NCI-H526 (cell line): Measurements from ENCODE around the gene TMEM150B.

Experiments
- DNase-seq, 2 experiments: peaks; one replicate each; lab custom pipeline; 2025; lab: John Stamatoyannopoulos, UW

The TMEM150B gene

DNA sequence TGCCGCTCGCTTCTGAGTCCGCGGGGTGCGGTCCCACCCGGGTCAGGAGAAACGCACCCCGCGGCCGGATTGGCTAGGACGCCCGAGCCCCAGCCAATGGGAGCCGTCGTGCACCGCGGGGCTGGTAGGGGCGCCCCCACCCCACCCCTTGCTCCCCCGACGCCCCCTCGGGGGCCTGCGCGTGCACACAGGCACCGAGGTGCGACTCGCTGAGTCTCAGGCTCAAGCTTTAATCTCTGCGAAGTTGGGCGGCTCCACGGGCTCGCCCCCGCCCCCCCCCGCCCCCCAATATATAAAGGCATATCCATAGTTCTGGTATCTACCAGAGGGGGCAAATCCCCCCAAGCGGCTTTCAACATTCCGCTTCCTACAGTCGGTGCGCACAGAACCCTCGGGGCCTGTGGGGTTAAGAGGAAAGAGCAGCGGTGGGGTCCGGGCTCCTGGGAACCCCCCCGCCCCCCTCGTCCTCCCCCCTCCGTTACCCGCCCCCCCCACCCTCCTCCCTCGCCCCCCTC, 29.6 kb upstream of the TMEM150B start, which contains the start of gene COX6B2:
Gene COX6B2, minus strand, starts transcription at position 22 of the 515 bp plus-strand sequence. CDS start 198 bp downstream, outside the sequence.
- DNase-seq, result no peak

DNA sequence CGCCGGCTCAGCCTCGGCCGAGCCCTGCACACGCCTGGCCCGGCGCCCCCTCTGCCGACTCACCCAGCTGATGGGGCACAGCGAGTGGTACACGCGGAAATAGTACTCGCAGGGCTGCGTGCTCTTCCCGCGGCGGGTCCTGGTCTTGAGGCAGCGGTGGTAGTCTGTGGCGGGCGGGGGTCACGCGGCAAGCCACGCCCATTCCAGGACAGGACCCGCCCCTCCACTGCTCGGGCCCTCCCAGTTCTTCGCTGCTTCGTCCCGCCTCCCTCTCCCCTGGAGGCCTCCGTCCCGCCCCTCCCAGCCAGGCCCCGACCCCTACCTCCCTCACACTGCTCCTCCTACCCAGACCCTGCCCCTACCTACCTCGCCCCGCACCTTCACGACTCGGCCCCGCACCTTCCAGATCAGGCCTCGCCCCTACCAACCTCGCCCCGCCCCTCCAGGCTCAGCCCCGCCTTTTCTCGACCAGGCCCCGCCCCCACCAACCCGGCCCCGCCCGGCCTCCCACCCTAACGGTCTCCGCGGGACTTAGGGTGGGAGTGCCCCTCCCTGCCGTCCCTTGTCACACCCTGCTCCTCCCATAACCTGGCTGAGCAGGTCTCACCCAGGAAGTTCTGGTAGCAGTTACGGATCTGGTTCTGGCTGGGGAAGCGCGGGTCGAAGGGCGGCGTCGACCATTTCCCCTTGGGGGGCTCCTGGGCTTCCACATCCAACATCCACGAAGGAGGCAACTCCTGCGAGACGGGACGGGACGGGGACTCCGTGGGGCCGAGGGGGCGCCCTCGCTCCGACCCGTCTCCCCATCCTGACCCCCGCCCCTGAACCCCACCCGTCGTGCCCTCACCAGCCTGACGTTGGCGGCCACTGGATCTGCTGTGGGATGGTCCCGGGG, 28.9 kb upstream of the TMEM150B start:
- peak in 1 of 2 experiments; percentile 77 for DNase-seq

DNA sequence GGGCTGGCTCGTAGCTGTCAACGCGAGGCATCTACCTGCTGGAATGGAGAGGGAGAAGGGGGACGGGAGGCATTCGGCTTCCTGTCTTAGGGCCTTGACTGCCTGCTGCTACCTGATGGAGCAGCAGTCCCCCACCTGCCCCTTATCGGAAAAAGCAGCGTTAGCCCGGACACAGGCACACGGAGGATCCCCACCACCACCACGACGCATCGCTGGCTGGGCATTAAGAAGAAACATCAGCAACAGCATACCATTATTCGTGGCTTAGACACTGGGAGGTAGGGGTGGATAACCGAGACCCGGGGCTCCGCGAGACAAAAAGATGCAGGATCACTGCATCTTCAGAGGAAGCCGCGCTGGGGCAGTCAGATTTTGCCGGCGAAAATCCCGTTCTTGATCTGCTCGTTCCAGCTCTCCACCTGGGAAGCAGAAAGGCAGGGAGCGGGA, 28.2 kb upstream of the TMEM150B start:
- no peak for DNase-seq

DNA sequence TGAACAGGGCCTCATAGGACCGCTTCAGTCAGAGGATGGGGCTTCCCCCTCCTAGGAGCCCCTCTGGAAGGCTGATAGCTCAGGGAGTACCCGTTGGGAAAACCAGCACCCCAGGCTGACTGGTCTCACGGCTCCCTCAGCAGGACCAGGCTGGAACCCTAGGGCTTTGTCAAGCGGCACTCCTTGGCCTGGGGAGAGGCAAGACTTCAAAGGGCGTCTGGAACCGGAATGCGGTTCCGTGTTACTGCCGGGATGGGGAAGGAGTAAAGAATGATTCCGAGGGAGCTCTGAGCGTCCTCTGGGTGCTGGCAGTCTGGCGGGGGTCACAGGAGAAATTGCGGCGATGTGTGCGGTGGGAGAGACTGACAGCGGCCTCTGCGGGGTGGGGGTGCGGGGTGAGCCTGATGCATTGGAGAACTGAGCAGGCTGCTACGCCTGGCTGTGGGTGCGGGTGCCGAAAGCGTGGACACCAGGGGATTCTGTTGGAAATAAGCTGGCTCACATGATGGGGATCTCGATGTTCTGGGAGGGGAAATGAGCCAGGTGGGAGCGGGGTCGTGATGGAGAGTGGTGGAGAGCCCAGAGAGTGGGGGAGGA, 27.5 kb upstream of the TMEM150B start:
- no peak for DNase-seq

DNA sequence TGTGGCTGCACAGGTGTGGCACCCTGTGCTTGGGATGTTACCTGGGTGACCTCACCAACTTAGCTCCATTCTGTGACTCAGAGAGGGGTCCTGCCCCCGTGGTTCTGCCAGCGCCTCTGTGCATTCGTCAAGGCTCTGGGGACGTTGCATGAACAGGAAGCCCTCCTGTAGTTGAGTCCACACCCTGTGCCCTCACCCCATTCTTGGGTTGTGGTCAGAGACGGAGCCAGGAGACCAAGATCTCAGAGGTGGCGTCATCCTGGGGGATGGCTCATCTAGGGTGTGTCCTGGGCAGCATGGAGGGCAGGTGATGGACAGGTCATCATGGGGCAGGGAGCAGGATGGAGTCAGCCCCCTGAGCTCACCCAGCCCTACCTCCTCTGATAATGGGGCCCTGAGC, 26.9 kb upstream of the TMEM150B start:
- no peak for DNase-seq

DNA sequence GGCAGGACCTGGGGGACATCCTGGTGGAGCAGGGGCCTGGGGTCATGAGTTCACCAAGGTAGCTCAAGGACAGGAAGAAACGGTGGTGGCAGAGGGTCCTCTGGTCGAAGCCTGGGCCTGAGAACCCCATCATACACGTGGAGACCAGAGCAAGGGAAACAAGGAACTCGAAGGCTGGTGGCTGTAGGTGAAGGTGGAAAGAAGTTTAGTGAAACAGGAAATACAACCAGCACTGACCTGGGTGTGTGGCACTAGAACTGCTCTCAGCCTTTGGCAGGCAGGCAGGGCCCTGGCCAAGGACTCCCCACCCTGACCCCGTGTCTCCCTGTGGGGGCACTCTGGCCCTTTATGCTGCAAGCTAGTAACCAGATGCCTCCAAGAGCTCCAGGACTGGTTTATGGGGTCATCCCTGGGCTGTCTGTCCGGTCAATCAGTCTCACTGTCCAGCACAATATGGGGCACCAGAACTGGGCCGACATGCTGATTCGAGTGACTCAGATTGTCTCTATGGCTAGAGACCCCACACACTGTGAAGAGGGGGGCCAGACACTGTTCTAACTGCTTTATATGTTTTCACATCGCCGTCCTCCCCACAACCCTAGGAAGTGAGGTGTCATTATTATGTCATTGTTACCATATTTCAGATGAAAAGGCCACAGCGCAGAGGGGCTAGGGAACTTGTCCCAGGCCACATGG, 25.6 kb upstream of the TMEM150B start:
- DNase-seq, result no peak

DNA sequence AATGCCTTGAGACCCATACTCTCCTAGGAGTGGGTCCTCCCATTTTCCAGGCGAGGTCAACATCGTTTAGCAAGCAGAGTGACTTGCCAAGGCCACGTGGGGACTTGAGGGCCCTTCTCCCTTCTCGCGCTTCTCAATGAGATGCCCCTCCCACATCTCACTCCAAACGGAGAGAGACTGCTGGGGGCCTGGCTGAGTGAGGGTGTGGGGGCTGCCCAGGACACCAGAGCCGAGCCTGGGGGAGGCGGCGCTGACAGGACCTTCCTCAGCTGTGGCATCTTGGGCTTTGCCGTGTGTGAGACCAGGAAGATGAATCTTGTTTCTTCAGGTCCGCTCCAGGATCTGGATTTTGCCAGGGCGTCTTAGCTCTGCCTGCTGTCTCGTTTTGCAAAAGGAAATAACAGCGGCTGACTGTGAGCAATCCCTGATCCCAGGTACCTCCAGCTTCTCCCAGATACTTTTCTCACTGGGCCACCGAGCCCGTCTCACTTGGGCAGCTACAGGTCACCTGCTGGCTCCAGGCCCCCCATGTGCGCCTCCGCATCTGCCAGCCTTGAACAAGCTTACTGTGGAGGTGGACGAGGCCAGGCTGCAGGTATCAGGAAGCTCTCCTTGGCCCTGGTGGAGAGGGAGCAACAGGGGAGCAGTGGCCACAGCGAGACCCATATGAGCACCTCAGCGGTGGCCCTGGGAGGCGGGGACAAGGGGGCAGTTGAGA, 23.3 kb upstream of the TMEM150B start:
- no peak for DNase-seq

DNA sequence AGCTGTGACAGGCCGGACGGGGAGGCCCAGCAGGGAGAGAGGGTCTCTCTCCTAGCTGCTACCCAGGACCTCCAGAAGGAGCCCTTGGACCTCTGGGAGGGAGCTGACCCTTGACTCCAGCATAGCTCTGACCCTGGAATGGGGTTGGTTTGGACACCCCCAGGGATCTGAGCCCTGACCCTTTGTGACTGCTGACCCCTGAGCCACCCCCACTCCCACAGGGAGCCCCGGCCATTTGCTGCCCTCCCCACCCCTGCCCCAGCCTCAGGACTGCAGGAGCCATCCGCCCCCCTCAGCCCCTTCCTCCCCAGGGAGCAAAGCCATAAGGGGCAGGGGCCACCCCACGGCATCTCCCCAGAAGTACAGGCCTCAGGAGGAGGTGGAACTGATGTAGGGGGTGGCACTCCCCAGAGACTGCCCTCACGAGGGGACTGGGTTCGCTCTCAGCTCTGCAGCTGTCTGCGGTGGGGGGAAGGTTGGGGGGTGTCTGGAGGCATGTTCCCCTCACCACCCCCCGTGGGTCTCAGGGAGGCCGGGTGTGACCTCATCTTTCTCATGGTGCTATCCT, 22.4 kb upstream of the TMEM150B start:
- no peak for DNase-seq

DNA sequence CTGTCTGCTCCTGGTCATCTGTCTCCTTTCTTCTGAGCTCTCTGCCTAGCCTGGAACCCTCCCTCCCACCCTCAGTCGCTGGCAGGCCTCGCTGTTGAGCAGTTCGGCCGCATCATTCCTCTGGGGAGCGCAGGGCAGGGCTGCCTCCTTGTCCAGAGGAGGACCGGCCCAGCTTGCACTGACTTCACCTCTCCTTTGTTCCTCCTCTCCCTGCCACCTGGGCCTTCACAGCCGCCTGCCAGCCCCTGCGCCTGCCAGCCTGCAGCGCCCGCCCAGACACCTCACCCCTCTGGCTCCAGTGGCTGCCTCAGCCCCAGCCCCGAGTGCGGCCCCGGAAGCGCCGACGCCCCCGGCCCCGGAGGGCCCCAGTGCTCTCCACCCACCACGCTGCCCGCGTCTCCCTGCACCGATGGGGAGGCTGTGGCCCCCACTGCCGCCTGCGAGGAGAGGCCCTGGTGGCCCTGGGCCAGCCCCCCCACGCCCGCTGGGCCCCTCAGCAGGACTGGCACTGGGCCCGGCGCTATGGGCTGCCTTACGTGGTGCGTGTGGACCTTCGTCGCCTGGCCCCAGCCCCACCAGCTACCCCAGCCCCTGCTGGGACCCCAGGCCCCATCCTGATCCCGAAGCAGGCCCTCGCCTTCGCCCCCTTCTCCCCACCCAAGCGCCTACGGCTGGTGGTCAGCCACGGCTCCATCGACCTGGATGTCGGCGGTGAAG, 21.7 kb upstream of the TMEM150B start:
- DNase-seq, result no peak

DNA sequence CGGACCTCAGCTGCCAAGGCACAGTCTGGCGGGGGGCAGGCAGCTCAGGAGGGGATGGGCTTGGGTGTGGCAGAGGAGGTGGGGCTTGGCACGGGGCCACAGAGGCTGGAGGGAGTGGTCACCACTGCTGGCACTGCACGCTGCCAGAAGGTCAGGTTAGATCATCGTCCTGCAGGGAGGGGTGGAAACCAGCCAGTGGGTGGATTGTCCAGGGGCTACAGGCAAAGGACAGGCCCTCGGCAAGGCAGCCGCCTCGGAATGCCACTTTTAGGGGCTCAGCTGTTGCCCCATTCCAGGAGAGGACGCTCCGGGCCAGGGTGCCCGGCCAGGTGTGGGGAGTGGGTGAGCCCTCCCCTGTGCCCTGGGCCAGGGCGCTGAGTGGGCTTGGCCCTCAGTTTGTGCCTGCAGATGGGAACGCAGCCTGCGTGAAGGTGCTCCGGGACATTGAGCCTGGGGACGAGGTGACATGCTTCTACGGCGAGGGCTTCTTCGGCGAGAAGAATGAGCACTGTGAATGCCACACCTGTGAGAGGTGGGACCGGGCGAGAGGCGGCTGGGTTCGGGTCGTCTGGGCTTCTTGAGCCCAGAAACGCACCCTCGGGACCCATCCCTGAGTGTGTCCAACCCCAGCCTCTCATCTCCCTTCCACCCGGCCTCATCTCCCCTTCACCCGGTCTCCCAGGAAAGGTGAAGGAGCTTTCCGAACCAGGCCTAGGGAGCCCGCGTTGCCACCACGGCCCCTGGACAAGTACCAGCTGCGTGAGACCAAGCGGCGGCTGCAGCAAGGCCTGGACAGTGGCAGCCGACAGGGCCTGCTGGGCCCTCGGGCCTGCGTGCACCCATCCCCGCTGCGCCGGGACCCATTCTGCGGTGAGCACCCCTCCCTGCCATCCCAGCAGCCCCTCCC, 20.9 kb upstream of the TMEM150B start:
- DNase-seq, result no peak

DNA sequence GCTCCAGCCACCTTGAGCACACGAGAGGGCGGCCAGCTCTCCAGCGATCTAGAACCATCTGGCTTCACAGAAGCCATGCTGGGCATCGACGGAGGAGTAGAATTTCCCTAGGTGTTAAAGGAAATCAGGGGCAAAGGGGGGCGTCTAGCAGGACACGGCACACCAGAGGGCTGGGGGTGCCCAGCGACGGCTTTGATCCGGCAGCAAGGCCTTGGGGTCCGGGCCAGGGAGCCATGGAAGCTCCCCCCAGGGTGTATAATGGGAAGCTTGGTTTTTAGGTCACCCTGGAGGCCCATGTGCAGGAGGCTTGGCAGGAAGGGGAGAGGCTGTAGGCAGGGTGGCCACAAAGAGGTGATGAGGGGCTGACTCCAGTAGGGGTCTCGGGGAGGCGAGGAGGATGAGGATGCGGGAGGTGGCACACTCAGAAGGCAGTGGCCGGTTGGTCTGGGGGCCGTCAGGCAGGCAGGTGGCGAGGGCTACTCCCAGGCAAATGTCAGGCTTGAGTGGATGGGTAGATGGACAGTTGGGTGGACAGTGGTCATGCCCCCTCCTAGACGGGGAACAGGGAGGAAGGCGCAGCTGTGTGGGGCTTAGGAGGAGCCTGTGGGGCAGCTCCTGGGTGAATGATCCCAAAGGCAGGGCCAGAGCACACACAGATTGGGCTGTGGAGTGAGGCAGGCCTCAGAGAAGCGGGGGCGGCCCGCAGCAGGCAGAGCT, 20.1 kb upstream of the TMEM150B start:
- no peak for DNase-seq

DNA sequence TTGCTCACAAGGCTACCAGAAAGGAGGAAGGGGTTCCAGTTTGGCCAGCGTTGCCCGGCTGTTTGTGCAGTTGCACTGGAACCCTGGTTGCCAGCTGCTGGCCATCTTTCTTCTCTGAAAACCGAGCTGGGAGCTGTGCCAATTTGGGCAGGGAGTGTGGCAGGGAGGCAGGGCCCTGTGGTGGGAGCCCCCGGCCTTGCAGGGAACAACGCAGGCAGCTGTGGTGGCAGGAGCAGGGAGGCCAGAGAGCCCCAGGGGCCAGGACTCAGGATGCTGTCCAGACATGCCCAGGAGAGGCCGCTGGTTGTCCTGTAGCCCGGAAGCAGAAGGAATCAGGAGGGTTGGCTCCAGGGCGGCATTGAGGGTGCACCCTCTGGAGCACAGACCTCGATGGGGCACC, 19.3 kb upstream of the TMEM150B start:
- no peak for DNase-seq

DNA sequence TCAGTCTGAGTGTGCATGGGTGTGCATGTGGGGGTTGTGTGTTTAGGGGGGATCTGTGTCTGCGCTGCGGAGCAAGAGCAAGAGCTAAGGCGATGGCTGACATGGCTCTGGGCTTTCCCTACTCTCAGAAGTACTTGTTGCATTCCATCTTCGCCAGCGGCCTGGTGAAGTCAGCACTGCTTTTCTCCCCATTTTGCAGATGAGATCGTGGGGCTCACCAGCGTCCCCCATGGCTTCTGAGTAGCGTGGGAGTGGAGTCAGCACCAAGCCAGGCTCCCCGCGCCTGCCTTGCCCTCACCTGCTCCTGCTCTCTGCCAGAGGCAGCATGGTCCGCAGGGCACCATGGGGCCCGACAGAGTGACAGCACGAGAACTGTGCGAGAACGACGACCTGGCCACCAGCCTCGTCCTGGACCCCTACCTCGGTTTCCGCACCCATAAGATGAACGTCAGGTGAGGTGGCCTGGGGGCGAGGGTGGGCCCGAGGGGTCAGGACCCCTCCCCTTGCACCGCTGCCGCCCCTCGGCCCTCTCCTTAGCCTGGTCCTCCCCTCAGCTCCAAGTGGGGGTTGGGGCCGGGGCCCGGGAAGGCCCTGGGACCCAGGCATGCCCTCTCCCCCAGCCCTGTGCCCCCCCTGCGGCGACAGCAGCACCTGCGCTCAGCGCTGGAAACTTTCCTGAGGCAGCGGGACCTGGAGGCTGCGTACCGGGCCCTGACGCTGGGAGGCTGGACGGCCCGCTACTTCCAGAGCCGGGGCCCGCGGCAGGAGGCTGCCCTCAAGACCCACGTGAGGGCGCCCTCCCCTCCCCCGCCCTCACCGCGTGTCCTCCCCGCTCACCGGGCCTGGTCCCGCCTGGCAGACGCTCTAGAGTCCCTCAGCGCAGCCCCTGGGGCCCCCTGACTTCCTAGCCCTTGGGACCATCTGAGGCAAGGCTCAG, 16.7 kb upstream of the TMEM150B start:
- DNase-seq, result no peak

DNA sequence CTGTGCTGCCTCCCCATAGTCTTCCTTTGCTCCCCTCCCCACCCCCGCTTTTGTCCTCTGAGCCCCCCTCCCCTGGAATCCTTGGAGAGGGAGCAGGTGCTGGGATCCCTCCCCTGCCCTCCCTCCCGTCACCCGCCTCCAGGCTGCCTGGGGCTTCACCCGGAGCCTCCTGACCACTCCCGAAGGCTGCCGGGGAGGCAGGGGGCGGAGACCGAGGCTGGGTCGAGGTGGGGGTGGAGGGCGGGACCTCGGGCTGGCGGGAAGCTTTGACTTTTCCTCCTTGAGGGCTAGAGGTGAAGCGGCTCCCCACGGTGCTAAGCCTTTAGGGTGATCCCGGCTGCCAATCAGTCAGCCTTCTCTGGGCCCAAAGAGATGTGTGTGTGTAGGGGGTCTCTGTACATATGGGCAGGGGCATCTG, 16.0 kb upstream of the TMEM150B start:
- DNase-seq, result peak; percentile 73 to 95

DNA sequence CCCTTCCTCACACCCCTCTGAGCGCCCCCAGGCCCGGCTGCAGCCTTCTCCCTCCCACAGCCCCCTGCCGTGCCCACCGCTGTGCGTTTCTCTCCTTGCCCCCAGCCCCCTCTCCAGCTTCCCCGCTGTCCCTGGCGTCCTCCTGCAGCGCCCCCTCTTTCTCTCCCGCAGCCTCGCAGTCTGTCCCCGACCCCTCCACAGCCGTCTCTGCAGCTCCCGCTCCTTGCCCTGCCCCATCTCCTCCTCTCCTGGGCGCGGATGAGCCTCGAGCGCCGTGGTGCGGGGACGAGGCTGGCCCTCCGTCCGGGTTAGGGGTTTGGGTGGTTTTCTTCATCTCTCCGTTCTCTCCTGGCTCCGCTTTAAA, 15.6 kb upstream of the TMEM150B start:
- peak; percentile 32 to 86 for DNase-seq

DNA sequence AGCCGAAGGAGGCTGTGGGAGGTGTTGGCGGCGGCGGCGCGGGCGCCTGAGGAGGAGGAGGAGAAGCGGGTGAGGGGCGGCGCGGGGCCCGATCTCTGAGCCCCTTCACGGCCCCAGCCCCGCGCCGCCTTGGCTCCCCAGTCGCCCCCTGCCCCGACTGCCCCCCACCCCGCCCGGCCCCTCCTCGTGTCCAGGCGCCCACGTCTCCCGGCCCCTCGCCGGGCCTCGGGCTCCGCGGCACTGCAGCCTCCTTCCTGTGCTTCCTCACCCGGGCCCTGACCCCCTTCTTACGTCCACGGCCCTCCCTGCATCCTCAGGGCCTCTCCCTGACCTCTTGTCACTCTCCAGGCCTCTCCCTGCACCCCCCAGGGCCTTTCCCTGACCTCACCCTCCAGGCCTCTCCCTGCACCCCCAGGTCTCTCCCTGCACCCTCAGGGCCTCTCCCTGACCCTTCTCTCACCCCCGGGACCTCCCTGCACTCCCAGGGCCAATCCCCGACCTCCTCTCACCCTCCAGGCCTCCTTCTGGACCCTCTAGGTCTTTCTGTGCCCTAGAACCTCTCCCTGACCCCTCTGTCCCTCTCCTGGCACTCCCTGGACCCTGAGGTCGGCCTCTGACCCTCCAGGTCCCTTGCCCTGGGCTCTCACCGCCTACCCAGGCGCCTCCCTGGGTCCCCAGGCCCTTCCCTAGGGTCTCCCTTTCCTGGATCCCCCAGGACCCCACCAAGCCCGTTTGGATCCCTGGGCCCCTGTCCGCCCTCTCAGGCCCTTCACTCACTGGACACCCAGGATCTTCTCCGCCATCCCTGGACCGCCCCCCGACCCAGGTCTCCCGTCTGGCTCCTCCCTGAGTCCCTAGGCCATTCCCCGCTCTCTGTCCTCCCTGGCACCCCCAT, 15.0 kb upstream of the TMEM150B start:
- DNase-seq, result peak in 1 of 2 experiments; percentile 62
